Measurements from ENCODE around the gene INPP5A. TPM values are rescaled to one million over a fixed set of nuclear protein-coding genes. Genes with fewer than 3 reads are reported as not detected.

The INPP5A gene
- total RNA-seq, 1 donor from 2014 or later: 30.6 TPM

GRCh38 chr10:132492323-132493025 is 45.1 kb upstream of the INPP5A start:
- no peak for TF ChIP-seq CTCF (IDR thresholded peaks at IDR 0.05; ENCODE audit: unreplicated experiment)
- no peak overlapping the region for H3K27ac Mint-ChIP-seq
- H3K4me3 Mint-ChIP-seq (ENCODE audit: low read depth): no peak overlapping the region
- no peak for DNase-seq (ENCODE audit: low spot score, unreplicated experiment)
- H3K27me3 Mint-ChIP-seq: peaks cover 10% of the 10 kb centered on the region
- no peaks in the 10 kb centered on the region for H3K4me1 Mint-ChIP-seq (ENCODE audit: low read depth)
- H3K9me3 Mint-ChIP-seq (ENCODE audit: low read depth): no peaks in the 10 kb centered on the region
- no peaks in the 10 kb centered on the region for H3K36me3 Mint-ChIP-seq (ENCODE audit: insufficient read depth)

- TF ChIP-seq CTCF (IDR thresholded peaks at IDR 0.05; ENCODE audit: unreplicated experiment): no peak
- H3K36me3 Mint-ChIP-seq (ENCODE audit: insufficient read depth): no peaks in the 10 kb centered on the region
- no peak for DNase-seq (ENCODE audit: low spot score, unreplicated experiment)
- no peak overlapping the region for H3K4me3 Mint-ChIP-seq (ENCODE audit: low read depth)
- H3K4me1 Mint-ChIP-seq (ENCODE audit: low read depth): no peaks in the 10 kb centered on the region
- no peak overlapping the region for H3K27ac Mint-ChIP-seq
- H3K9me3 Mint-ChIP-seq (ENCODE audit: low read depth): no peaks in the 10 kb centered on the region
- peaks cover 10% of the 10 kb centered on the region for H3K27me3 Mint-ChIP-seq
Observed at GRCh38 chr10:132493246-132493755, 44.3 kb upstream of the INPP5A start.

- peaks cover 10% of the 10 kb centered on the region for H3K27me3 Mint-ChIP-seq
- H3K4me3 Mint-ChIP-seq (ENCODE audit: low read depth): no peak overlapping the region
- no peaks in the 10 kb centered on the region for H3K9me3 Mint-ChIP-seq (ENCODE audit: low read depth)
- no peaks in the 10 kb centered on the region for H3K36me3 Mint-ChIP-seq (ENCODE audit: insufficient read depth)
- TF ChIP-seq CTCF (IDR thresholded peaks at IDR 0.05; ENCODE audit: unreplicated experiment): no peak
- H3K4me1 Mint-ChIP-seq (ENCODE audit: low read depth): no peaks in the 10 kb centered on the region
- DNase-seq (ENCODE audit: low spot score, unreplicated experiment): no peak
- no peak overlapping the region for H3K27ac Mint-ChIP-seq
Observed at GRCh38 chr10:132493756-132494290, 43.8 kb upstream of the INPP5A start.

- no peak for TF ChIP-seq CTCF (IDR thresholded peaks at IDR 0.05; ENCODE audit: unreplicated experiment)
- Mint-ChIP-seq H3K4me1 (ENCODE audit: low read depth) (no peaks in the 10 kb centered on the region), H3K27me3 (peaks cover 12% of the 10 kb centered on the region), H3K36me3 (ENCODE audit: insufficient read depth) (no peaks in the 10 kb centered on the region), H3K27ac (no peak overlapping the region), H3K9me3 (ENCODE audit: low read depth) (no peaks in the 10 kb centered on the region), H3K4me3 (ENCODE audit: low read depth) (no peak overlapping the region)
- no peak for DNase-seq (ENCODE audit: low spot score, unreplicated experiment)
Observed at GRCh38 chr10:132494866-132495630, 42.5 kb upstream of the INPP5A start.

- Mint-ChIP-seq H3K9me3 (ENCODE audit: low read depth) (no peaks in the 10 kb centered on the region), H3K27me3 (peaks cover 21% of the 10 kb centered on the region), H3K4me1 (ENCODE audit: low read depth) (peaks cover 2% of the 10 kb centered on the region), H3K4me3 (ENCODE audit: low read depth) (no peak overlapping the region), H3K36me3 (ENCODE audit: insufficient read depth) (no peaks in the 10 kb centered on the region), H3K27ac (no peak overlapping the region)
- TF ChIP-seq CTCF (IDR thresholded peaks at IDR 0.05; ENCODE audit: unreplicated experiment): no peak
- no peak for DNase-seq (ENCODE audit: low spot score, unreplicated experiment)
Observed at GRCh38 chr10:132496360-132497062, 41.1 kb upstream of the INPP5A start.

All from progenitor cell of endocrine pancreas (in vitro differentiated cells).